GM12874 (cell line): ENCODE measurements around the gene ZDHHC11B.

Experiments used
- CTCF ChIP-seq: IDR thresholded peaks from 2 replicates; pipeline ENCODE4 v1.5.1; 2011; ENCODE audit warnings: low read depth, mild to moderate bottlenecking, control low read depth, low read length, moderate library complexity; ENCODE audit not compliant: insufficient read depth

ZDHHC11B gene

GRCh38 chr5:777756-778161 lies 6.8 kb downstream of the ZDHHC11B start:
- TF ChIP-seq CTCF = no peak

- no peak for TF ChIP-seq CTCF
These were observed 7.4 kb downstream of the ZDHHC11B start for GRCh38 chr5:776862-777711.

GRCh38 chr5:775961-776861 lies 8.3 kb downstream of the ZDHHC11B start:
- no peak for TF ChIP-seq CTCF

- TF ChIP-seq CTCF = no peak
These were observed 10.8 kb downstream of the ZDHHC11B start for GRCh38 chr5:773517-774264.

GRCh38 chr5:766666-767431 lies 17.7 kb downstream of the ZDHHC11B start:
- no peak for TF ChIP-seq CTCF

GRCh38 chr5:765948-766631 lies 18.4 kb downstream of the ZDHHC11B start:
- no peak for TF ChIP-seq CTCF
